Adipose tissue (tissue), 3 donors: ENCODE data around the gene SLC7A6OS. TPM values are rescaled to one million over a fixed set of nuclear protein-coding genes. Genes with fewer than 3 reads are reported as not detected.
A peak's percentile ranks its signal among the peaks of the same experiment; 100 is the strongest.
"Not testable (repeated sequence)": the region's sequence is repeated elsewhere in the genome, so short reads cannot be mapped to it uniquely, and the experiment has no call there.

ENCODE experiments used
- H3K27ac ChIP-seq: one replicate; pipeline ENCODE4 v1.5.1; 2013; ENCODE audit warnings: low read depth, low read length
- WGBS, 3 donors: extraction: QIAGEN DNeasy Blood & Tissue Kit; methylation state at CpG; one replicate each; pipeline ENCODE4 v1.1.7; 2013; 5-methylcytosine and 5-hydroxymethylcytosine counted together
- polyA plus RNA-seq, 3 donors: library from polyadenylated mRNA; stranded (reverse); fragments of 200-250 nt; gene quantifications; one replicate each; pipeline ENCODE4 v1.2.3, GENCODE V29; 2013
- donor health status: healthy with polysubstance abuse.
- donor health status: Bipolar disorder and iron deficiency.
- donor health status: healthy.

Gene SLC7A6OS
- polyA plus RNA-seq, 3 donors = 4.7 to 9.2 (median 5.0) TPM

DNA sequence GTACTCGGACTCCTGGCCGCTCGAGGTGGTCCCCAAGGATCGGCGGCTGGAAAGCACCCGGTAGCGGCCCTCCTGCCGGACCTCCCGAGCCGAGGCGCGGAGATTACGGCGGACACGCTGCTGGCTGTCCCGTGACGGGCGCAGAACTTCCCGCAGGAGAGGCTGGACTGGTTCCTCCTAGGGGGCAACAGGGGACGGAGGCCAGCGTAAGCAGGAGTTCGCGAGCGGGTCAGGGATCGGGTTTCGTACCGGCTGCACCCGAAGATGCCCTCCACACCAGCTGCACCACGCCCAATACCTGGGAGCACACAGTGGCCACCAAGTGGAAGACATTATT lies 341 bp downstream of the SLC7A6OS start:
- peak overlapping the region; percentile 26 for H3K27ac ChIP-seq
- 0% methylated on average over 28 to 29 of the region's 29 CpGs for WGBS, 3 donors

DNA sequence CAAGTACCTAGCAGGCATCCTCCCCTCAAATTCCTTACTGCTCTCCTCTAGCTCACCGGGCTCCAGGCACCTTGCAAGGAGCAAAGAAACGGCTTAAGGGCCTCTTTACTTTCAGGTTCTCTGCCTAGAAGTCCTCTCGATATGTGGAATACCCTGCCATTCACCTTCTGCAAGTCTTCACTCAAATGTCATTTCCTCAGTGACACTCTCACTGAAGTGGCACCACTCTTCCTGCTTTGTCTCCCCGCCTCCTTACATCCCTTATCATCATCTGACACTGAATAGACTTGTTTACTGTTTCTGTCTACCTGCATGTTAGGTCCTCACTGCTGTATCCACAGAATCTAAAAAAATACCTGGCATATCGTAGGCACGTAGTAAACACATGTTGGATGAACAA lies 947 bp downstream of the SLC7A6OS start:
- H3K27ac ChIP-seq = no peak overlapping the region
- 34 to 38% (median 35%) methylated on average over 6 of the region's 6 CpGs for WGBS, 3 donors

DNA sequence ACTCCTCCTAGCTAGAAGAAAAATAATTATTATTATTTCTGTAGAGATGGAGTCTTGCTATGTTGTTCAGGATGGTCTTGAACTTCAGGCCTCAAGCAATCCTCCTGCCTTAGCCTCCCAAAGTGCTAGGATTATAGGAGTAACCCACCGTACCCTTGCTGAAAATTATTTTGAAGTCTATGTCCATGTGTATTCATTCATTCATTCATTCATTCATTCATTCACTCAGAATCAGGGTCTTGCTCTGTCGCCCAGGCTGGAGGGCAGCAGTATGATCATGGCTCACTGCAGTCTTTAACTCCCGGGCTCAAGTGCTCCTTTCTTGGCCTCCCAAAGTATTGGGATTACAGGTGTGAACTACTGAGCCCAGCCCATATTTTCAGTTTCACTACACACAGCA lies 4.1 kb downstream of the SLC7A6OS start:
- H3K27ac ChIP-seq = no peak overlapping the region
- WGBS, 3 donors = 96 to 98% (median 98%) methylated on average over 3 of the region's 3 CpGs

DNA sequence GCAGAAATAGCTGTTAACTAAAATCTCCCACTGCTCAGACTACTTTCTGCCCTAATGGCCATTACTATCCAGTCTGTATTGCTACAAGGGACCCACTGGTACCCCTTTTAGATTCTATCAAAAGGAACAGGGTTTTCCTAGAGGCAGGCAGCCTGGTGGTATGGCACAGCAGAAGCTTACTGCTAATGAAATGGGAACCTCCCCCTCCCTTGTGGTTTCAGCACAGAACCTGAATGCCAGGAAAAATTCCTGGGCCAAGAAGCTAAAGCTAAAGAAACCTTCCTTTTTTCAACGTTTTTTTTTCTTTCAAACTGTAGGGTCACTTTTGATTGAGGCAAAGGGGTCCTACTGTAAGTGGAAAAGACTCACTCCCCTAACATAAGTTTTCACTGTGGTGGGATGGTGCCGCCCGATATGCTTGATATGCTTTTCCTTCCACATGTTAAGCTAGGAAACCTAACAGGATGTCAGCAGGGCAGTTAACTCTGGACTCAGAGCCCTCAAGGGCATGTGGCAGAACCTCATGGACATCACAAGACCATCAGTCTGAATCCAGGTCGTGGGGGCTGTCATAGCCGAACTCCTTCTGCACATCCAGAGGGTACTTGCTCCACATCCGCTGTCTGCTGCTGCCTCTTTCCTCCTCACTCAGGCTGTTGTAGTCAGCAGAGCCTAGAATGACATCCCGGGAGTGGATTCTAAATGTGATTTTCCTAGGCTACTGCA lies 9.8 kb downstream of the SLC7A6OS start:
- H3K27ac ChIP-seq = no peak overlapping the region
- WGBS, 3 donors = 67 to 82% (median 68%) methylated on average over 7 of the region's 7 CpGs

DNA sequence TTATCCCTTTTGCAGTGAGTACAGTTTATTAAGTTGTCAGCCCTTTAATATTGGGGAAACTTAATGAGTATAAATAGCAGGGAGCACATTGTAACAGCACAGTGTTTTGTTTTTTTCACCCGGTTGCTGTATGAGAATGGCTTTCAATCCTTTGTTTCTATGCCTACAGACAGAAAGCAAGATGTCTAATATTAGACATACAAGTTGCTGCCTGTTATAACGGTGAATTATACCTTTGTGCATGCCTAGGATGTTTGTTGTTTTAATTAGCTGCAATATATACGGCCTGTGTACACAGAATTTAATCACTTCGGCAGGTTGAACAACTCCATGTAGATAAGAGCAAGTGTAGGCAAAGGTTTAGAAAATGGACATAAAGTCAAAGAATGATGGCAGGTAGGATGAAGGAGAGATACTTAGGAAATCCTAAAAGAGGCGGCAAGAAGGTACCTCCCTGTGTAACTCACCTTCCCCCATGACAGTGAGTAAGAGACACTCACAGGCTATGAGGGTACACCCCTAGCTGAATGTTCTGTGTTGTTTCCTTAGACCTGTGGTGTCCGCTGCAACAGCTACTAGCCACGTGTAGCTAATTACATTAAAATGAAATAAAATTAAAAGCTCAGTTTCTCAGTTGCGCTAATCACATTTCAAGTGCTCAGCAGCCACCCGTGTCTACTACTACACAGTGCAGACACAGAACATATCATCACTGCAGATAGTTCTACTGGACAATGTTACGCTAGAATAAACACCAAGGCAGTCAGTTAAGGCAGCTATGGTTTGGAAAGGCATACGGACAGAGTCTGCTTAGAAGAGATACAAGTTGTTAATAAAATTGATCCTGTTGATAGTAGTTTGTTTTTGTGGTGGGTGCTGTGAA lies 10.9 kb downstream of the SLC7A6OS start:
- no peak overlapping the region for H3K27ac ChIP-seq
- 77 to 82% (median 78%) methylated on average over 11 of the region's 11 CpGs for WGBS, 3 donors

DNA sequence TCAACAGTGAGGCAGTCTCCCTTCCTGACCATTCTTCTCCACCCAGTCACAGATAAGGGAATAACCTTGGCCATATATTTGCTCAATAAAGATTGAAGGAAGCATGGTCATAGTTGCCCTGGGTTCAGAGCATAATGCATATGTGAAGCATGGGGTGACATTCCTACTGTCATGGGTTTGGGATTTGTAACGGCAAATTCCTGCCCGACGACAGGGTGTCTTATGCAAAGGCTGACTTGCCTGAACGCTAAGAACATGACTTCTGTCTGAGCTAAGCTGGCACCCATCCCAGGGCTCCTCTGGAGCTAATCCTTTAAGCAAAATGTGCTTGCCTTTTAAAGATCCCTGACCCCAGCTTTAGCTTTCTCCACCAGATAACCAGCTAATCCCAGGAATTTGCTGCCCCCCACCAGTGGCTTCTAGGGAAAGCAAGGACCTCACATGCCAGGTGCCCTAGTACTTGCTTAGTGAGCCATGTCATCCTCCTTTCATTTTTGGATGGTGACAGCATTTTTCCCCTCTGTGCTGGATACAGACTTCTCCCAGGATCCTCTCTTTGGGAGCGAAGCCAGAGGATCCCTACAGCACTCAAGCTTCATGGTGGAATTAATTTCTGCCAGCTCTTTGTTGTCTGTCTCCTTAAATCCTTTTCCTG lies 11.7 kb downstream of the SLC7A6OS start:
- WGBS, 3 donors = 50 to 64% (median 52%) methylated on average over 5 of the region's 5 CpGs
- no peak overlapping the region for H3K27ac ChIP-seq

DNA sequence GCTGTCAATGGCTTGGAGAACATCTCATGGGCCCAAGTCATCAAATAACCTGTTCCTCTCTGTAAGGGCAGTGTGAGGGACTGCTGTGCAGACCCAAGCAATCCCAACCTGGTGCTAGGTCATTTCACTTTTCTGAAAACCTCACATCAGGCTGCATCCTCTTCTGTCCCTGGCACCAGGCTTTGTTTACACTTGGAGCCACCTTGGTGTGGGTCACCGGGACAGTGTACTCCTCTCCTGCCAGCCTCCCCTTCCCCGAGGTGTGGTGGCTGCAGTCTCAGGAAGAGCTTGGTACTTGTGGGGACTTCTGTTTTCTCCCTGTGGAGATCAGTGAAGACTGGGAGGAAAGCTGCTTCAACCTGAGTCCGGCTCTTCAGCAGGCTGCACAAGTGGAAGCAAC lies 12.4 kb downstream of the SLC7A6OS start:
- H3K27ac ChIP-seq = no peak overlapping the region

DNA sequence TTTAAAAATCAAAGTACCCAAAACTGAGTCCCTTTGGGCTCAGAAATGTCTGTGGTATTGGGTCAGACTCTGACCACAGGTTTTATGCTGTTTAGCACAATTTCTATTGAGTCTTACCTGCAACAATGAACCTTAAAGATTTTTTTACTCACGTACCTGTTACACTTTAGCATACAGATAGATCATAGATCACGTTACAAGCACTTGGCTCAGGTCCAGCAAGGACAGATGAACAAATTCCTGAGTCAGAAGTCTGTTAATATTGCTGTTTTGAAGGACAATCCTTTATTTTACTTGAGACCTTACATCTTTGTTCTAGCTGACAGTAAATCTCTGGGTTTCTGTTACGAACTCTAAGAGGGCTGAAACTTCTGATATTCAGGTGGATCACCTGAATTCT lies 12.8 kb downstream of the SLC7A6OS start:
- H3K27ac ChIP-seq = no peak overlapping the region
- WGBS, 3 donors = 62 to 67% (median 66%) methylated on average over 3 of the region's 3 CpGs

More for the DNA sequence above, 12.4 kb downstream of the SLC7A6OS start:
- 89 to 90% (median 89%) methylated on average over 3 of the region's 3 CpGs for WGBS, 3 donors

DNA sequence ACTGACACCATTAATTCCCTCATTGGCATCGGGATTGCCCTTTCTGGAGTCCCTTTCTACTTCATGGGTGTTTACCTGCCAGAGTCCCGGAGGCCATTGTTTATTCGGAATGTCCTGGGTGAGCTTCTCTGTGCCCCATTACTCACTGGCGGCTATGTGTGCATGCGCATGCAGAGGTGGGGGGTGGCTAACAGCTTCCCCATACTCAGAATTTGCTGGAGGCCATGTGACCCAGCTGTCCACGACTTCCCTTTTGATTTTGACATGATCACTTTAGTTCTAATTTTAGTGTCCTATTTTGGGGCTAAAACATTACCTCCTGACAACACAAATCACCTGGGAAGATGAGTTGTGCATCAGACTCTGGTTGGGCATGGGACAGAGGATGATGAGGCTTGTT lies 14.1 kb downstream of the SLC7A6OS start:
- H3K27ac ChIP-seq = no peak overlapping the region

DNA sequence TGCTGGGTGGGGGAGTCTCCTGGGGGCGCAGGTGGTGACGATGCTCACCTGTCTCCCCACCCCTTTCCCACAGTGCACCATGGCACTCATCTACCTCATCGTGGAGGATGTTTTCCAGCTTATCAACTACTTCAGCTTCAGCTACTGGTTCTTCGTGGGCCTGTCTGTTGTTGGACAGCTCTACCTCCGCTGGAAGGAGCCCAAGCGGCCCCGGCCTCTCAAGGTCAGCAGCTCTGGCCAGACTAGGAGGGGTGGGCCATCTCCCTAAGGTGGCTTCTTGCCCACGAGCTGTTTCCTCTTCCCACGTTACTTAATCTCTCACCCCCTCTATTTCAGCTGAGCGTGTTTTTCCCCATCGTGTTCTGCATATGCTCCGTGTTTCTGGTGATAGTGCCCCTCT lies 14.5 kb downstream of the SLC7A6OS start:
- no peak overlapping the region for H3K27ac ChIP-seq
- 41 to 70% (median 66%) methylated on average over 12 of the region's 12 CpGs for WGBS, 3 donors

More for the DNA sequence above, 14.1 kb downstream of the SLC7A6OS start:
- WGBS, 3 donors = 68 to 77% (median 72%) methylated on average over 6 of the region's 6 CpGs

DNA sequence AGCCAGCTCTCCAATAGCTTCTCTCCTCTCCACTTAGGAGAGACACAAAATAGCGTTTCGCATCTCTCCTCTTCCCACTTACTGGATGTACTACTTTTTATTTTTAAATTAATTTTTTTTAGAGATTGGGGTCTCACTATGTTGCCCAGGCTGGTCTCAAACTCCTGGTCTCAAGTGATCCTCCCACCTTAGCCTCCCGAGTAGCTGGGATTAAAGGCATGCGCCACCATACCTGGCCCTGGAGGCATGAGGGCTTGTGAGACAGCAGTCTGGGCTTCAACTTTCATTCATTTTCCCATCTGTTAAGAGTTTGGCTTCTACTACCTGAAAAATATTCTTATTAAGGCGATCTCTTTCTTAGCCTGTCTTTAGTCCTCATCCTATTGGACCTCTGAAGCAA lies 18.3 kb downstream of the SLC7A6OS start:
- H3K27ac ChIP-seq = no peak overlapping the region
- WGBS, 3 donors = 96 to 97% (median 96%) methylated on average over 5 of the region's 5 CpGs

DNA sequence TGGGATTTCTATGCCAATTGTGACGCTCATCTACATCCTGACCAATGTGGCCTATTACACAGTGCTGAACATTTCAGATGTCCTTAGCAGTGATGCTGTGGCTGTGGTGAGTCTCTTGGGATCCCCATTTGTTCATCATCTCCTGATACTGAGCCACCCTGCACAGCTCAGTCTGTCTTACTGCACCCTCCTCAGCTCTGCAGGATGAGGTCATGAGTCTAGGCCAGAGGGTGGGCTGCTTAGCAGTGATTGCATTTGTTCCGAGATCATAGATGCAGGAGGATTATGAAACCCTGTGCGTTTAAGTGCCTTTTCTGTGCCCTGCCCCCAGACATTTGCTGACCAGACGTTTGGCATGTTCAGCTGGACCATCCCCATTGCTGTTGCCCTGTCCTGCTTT lies 19.5 kb downstream of the SLC7A6OS start:
- H3K27ac ChIP-seq = no peak overlapping the region
- WGBS, 3 donors = 68 to 79% (median 69%) methylated on average over 4 of the region's 4 CpGs

DNA sequence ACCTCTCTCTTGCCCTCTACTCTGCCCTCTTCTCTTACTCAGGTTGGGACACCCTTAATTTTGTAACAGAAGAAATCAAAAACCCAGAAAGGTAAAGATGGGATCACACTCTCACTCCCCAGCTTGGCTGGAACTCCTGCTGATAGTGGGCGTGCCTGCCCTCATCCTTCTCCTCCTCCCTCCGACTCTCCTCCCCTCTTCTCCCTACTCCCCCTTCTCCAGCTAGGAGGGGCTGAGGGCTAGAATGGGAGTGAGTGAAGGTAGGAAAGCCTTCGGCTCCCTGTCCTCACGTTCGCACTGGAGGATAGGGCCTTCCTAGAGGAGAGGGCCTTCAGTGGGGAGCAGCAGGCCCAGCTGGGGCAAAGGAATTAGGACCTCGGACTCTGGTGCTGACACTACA lies 20.3 kb downstream of the SLC7A6OS start:
- WGBS, 3 donors = 67 to 76% (median 72%) methylated on average over 6 of the region's 6 CpGs
- H3K27ac ChIP-seq = no peak overlapping the region

DNA sequence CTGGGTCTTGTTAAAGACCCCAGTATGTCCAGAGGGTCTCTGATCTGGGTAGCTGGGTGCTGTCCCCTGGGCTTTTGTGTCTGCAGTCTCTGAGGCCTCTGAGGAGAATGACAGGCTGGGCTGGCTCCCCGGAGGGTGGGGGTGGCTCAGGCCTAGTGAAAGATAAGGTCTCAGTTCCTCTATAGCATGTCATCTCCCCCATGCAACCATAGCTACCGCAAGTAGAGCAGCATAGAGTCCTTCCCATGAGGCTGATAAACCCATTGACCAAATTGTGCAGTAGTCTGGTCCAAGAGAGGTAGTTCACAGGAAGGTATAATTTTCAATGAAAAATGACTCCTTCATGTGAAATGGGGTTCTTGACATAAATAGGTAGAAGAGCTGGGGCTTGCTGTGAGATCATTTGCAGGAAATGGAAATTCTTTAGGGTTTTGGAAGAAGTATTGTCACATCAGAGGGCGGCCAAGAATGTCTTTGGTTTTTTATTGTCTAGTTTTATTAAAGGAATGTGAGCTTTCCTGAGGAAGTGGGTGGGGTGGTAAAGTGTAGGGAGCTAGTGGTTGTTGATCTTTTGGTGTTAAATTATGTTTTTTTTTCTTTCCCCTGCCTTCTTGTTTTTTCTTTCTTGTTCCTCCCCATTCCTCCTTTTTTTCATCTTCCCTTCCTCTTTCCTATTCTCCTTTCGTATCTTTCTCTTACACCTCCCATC lies 21.0 kb downstream of the SLC7A6OS start:
- WGBS, 3 donors = 44 to 75% (median 44%) methylated on average over 4 of the region's 4 CpGs
- H3K27ac ChIP-seq = no peak overlapping the region

DNA sequence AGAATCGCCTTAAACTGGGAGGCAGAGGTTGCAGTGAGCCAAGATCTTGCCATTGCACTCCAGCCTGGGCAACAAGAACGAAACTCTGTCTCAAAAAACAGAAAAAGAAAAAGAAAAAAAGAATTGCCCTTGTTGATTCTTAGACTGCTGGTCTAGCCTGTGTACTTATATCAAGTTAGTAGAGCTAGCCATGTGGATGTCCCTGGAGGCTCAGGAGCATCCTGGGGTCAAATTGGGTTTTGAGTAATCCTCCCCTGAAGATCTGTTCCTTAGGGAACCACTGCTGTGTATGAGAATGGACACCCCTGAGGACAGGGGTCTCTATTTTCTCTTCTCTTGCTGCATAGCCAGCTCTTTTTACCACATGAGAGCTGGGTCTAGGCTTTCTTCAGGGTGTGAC lies 21.5 kb downstream of the SLC7A6OS start:
- H3K27ac ChIP-seq = no peak overlapping the region
- 90 to 97% (median 91%) methylated on average over 2 of the region's 2 CpGs for WGBS, 3 donors

DNA sequence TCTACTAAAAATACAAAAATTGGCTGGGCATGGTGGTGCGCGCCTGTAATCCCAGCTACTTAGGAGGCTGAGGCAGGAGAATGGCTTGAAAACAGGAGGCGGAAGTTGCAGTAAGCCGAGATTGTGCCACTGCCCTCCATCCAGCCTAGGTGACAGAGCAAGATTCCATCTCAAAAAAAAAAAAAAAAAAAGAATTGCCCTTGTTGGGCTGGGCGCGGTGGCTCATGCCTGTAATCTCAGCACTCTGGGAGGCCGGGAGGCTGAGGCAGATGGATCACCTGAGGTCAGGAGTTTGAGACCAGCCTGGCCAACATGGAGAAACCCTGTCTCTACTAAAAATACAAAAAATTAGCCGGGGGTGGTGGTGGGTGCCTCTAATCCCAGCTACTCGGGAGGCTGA lies 21.9 kb downstream of the SLC7A6OS start:
- H3K27ac ChIP-seq = not testable (repeated sequence)
- 87 to 93% (median 87%) methylated on average over 9 of the region's 9 CpGs for WGBS, 3 donors

DNA sequence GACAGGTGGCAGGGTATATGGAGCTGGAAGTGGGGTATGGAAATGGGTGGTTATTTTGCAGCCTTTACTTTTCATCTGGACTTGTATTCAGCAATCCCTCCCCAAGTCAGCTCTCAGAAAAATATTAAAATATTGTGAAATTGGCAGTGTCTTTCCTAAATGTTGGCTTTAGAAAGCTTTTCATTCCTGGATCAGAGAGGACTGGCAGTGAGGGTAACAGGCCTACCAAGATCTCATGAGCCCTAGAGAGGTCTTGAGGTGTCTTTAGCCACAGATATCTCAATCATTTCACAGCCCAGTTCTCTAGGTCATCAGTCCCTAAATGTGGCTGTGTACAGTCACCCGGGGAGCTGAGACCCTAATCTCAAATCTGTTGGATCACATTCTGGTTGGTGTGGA lies 22.5 kb downstream of the SLC7A6OS start:
- 70 to 75% (median 73%) methylated on average over 1 of the region's 1 CpG for WGBS, 3 donors
- no peak overlapping the region for H3K27ac ChIP-seq

DNA sequence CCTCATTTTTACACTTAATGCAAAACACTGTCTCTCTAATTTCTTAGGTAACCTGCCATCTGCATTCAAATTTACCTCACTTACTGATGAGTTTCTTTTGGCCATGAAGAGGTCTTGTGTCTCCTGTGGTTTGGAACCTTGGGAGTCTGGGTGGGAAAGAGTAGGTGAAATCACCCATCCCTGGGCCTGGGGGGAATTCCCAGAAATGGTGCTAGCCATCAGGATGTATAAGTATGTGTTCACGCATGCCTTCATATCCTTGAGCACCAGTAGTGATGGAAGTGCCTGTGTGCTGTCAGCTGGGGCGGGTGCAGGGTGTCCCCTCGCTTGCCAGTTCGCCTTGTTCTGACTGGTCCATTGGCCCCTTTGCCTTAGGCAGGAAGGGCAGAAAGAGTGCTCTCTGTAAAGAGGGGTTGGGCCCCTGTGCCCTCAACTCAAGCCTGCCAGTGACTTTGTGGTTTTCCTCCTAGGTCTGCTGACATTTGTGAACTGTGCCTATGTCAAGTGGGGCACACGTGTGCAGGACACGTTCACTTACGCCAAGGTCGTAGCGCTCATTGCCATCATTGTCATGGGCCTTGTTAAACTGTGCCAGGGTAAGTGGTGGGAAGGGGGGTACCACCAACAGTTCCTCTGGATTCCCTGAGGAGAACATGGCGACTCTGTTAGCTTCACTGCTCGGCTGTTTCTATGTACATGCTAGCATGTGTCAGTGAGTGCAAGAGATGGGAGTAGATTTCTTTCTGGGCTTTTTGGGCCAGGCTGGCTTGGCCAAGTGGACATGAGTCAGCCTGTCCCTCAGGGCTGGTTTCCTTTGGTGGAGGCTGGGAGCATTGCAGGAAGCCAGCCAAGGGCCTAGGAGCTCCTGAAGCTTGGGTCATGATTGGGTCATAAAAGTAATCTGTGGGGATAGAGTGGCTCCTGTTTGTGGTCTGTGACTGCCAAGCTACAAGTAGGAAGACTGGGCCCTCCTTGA lies 23.2 kb downstream of the SLC7A6OS start:
- 62 to 88% (median 67%) methylated on average over 11 of the region's 11 CpGs for WGBS, 3 donors
- H3K27ac ChIP-seq = no peak overlapping the region
